C4-2B (cell line): ENCODE results near the gene CENPB.

Experiments used
- H3K27ac ChIP-seq: fragments of 450-650 bp; 2 replicates; pipeline ENCODE4 v1.5.1; 2017
- ZFX ChIP-seq: fragments of 450-650 bp; IDR thresholded peaks from 2 replicates; pipeline ENCODE4 v1.6.1; 2017
- TF ChIP-seq, protein P1 (sequence below): fragments of 450-650 bp; conservative IDR thresholded peaks from 2 replicates; pipeline ENCODE4 v1.5.1; 2017; ENCODE audit warnings: mild to moderate bottlenecking

CENPB gene

GRCh38 chr20:3813848-3814581 is 27.5 kb upstream of the CENPB start:
- TF ChIP-seq, protein P1, sequence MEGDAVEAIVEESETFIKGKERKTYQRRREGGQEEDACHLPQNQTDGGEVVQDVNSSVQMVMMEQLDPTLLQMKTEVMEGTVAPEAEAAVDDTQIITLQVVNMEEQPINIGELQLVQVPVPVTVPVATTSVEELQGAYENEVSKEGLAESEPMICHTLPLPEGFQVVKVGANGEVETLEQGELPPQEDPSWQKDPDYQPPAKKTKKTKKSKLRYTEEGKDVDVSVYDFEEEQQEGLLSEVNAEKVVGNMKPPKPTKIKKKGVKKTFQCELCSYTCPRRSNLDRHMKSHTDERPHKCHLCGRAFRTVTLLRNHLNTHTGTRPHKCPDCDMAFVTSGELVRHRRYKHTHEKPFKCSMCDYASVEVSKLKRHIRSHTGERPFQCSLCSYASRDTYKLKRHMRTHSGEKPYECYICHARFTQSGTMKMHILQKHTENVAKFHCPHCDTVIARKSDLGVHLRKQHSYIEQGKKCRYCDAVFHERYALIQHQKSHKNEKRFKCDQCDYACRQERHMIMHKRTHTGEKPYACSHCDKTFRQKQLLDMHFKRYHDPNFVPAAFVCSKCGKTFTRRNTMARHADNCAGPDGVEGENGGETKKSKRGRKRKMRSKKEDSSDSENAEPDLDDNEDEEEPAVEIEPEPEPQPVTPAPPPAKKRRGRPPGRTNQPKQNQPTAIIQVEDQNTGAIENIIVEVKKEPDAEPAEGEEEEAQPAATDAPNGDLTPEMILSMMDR: no peak
- TF ChIP-seq ZFX: no peak
- peak overlapping the region; percentile 79; the same call in 1 of the 2 replicates for H3K27ac ChIP-seq

DNA sequence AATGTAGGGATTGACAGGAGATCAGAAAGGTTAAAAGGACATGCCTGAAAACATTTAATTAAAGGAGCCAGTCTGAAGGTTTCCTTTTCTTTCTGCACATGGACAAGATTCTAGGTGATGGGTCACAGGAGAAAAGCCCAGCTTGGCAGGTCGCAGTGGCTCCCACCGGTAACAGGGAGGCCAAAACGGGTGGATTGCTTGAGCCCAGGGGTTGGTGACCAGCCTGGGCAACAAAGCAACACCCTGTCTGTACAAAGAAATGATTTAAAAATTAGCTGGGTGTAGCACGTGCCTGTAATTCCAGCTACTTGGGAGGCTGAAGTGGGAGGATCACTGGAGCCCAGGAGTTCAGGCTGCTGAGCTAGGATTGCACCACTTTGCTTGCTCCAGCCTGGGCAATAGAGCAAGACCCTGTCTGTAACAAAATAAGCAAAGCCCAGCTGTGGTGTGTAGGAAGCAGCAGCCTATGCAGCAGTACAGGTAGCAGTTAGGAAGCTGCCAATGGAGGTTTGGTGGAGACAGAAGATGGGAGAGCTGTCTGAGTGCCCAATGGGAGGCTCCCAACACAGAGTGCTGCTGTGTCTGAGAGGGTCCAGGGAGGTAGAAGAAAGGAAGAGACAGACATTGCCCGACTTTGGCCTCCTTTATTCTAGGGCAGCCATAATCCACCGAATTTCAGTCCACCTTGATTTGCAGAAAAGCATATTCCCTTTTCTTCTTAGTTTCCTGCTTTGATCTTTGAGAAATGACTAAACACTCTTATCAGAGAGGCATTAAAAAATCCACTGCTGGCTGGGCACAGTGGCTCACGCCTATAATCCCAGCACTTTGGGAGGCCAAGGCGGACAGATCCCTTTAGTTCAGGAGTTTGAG is 26.7 kb upstream of the CENPB start:
- TF ChIP-seq, protein P1: no peak
- peak overlapping the region; percentile 79 for H3K27ac ChIP-seq

- TF ChIP-seq, protein P1: no peak
- no peak for TF ChIP-seq ZFX
Measured at GRCh38 chr20:3812259-3812681, 25.7 kb upstream of the CENPB start.

DNA sequence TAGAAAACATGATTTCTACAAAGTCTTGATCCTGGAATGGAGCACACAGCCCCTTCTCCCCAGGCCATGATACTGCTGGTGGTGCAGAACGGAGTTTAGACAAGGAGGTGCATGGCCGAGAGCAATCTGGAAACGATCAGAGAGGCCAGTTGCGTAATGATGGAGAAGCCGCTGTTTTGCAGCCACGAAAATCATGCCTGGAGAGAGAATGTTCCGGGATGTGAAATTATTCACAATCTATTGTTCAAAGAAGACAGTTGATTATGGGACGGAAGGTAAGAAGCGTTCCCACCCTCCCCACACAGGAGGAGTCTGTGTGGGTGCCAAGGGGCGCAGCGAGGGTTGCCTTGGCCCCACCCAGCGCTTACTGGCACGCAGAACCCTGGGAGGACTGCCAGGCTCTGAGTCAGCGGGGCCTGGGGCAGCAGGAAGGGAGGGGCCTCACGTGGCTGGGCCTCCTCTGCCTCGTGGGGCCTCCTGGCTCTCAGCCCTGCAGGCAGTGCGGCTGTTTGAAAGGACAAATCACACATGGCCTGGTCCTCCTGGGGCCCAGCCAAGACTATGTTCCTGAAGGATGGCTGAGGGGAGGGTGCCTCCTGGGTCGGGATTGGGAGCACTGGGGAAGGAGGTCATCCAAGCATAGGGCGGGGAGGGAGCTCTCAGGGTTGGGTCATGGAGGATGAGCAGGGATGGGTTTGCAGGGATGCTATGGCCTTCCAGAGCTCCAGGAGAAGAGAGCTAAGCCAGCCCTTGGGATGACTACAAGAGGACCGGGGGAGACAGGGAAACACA is 25.1 kb upstream of the CENPB start:
- H3K27ac ChIP-seq: peak overlapping the region; percentile 79

More at GRCh38 chr20:3812259-3812681, 25.7 kb upstream of the CENPB start:
- peak overlapping the region; percentile 79 for H3K27ac ChIP-seq

GRCh38 chr20:3808544-3808943 is 22.0 kb upstream of the CENPB start:
- no peak for TF ChIP-seq ZFX
- TF ChIP-seq, protein P1: no peak
- peak overlapping the region; percentile 81 for H3K27ac ChIP-seq

More for the DNA sequence above, 25.1 kb upstream of the CENPB start:
- no peak for TF ChIP-seq ZFX
- TF ChIP-seq, protein P1: no peak

DNA sequence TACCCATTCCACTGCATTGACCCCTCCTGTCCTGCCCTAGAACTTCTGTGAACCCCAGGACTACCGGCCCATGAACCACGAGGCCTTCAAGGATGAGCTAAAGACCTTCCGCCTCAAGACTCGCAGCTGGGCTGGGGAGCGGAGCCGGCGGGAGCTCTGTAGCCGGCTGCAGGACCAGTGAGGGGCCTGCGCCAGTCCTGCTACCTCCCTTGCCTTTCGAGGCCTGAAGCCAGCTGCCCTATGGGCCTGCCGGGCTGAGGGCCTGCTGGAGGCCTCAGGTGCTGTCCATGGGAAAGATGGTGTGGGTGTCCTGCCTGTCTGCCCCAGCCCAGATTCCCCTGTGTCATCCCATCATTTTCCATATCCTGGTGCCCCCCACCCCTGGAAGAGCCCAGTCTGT is 18.2 kb upstream of the CENPB start:
- H3K27ac ChIP-seq: no peak overlapping the region
- TF ChIP-seq, protein P1: no peak
- no peak for TF ChIP-seq ZFX
